ENCODE results near the gene DMD.

The DMD gene

DNA sequence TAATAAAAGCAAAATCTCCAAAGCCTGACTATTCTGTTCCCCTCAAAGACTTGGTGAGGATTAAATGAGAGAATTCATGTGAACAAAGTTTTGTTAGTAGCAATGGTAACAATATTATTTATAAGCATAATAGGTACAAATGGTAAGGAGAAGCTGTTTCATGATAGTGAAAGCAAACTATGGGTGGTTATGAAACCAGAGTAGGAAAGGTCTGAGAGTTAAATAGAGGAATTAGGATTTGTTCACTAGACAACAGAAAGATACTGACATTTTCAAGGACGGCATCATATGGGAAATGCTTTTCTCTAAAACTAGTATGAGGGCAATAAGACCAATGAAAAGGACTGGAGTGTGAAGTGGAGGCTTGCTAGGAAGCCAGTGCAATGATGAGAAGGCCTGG is 2010.9 kb downstream of the DMD start:
- no peak for DNase-seq

DNA sequence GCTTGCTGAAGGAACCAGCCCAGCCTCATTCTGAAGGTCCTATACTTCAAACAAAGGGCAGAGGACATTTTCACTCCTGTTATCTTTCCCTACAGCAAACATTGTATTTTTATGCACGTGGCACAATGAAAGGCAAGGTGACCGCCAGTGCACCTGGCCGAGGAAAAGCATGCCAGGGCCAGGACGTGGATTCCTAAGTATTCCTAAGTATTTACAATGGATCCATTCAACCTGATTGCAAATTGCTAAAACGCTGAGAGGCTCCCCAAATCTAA is 2011.6 kb downstream of the DMD start:
- DNase-seq = no peak

DNA sequence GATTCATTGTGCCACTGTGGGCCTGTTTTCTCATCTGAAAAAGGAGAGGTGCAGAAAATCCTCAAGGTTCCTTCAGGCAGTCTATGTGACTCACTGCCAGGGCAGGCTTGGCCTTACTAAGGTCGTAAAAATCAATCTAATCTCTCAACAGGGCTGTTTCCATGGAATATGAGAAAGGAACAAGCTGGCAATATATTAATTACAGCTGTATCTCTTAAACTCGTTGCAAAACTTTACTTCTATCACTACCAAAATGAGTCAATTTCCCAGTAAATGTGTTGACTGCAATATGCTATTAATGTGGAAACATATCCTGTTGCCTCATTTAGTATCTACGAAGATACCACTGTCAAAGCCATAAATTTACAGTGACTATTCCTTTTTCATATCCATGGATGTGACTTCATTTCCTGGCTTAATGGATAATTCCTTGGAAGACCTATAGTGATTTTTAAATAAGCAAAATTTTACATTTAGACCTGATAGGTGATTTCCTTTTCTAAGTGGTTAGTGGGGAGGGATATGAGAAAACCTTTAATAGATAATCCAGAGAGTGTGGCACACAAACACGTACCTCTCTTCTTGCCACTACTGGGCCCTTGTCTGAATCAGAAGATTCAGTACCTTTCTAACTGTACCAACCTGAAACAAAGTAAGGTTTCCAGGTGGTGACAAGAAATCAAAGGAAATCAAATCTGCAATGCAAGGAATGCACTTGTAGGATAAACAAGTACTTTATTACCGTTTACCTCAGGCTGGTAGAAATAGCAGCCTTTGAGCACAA is 2012.1 kb downstream of the DMD start:
- no peak for DNase-seq

DNA sequence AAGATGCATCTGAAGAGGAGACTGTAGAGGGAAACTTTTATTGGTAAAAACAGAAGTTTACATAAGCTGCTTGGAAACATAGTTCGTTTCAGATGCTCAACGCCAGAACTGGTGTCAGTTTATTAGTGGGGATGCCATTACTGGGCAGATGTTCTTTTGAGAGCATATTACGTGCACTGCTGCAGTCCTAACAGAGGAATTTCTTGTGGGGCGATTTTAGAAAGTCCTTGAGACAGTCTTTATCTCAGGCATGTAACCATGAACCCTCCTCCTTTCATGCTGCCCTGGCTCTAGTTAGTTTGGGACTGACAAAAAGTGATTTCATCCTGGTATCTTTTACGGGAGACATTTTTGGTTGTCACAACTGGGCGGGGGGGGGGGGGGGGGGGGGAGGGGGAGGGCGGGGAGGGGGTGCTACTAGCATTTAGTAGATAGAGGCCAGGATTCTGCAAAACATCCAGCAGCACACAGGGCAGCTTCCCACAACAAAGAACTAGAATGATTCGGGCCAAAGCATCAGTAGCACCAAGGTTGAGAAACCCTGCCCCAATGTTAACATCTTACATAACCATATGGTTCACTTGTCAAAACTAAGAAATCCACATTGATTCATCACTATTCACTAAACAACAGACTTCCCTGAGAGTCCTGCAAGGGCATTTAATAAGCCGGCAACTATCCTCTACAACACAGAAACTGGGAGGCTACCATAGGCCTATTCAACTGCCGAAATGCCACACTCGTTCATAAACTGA is 2021.0 kb downstream of the DMD start:
- DNase-seq = no peak

DNA sequence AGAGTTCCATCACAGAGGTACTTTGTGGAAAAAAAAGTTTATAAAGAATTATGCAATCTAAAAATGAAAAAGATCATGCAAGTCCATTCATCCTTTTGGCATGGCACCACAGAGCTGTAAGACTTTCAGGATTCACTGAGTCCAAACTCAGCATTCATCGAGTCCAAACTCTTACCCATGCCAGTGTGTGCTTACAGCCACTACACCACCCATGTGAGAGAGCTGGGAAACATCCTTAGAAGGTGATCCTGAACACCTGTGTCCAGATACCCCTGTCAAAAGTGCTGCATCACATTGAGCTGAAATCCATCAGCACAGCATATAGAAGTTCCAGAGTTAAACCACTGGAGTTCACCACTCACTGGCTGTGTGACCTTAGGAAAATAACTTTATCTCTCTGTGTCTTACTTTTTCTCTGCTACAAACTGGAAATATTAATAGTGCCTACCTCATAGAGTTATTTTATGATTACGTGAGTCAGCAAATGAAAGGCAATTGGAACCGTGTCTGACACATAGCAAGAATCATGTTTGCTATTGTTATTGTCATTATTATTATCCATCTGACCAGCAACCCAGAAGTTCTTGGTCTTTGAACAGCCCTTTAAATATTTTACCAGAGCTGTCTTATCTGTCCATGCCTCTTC is 2024.5 kb downstream of the DMD start:
- DNase-seq = no peak

DNA sequence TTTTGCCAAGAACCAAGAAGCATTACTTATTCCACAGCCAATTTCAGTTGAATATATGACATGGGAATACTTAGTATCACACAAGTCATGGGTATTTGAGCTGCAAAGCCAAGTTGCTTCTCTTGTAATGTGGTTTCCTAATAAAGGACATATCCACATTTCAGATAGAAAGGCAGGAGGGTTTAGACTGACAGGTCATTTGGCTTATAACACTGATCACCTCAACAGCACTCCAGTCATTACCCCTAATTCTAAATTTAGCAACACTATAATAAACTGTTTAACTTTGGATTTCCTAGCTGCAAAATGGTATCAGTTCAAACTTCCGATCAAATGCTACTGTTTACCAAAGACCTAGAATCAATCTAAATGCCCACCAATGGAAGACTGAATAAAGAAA is 2025.5 kb downstream of the DMD start:
- DNase-seq = no peak

DNA sequence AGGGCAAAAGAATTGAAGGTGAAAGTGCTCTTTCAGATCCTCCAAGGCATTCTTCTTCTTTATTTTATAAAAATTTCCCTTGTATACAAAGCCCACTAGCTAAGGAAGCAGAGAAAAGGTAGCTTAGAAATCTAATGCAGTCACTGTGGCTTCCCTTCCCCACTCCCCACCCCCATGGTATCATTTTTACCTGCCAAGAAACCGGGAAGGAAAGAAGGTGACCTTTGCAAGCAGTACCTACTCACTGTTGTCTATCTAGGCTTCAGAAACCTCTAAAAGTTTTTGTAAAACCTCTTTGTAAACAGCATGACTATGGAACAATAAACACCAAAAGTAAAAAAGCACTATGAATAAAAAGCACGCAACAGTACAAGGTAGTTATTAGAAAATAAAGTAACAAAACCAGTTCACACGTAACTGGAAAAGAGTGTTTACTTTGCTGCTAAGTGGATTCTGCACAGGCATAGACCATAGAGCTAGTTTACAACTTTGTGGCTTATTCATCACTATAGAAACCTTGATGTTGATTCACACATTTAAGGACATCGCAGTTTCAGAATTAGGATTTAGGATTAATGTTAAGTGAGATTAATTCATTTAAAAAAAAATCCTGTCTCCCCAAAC is 2029.9 kb downstream of the DMD start:
- DNase-seq = no peak

DNA sequence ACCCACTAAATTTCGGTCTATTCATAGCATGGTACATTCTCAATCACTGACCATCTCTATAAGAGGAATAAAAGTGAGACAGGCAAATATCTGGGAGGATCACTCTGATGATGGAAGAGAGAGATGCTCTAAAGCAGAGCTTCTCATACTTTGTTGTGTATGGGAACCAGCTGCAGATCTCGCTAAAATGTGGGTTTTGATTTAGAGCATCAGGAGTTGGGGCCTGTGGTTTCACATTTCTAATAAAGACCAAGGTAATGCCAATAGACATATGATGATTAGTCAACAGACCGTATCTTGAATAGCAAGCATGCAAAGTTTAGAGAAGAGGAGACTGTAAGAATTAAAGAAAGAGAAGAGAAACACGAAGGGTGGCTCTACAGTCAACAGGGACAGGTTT is 2032.1 kb downstream of the DMD start:
- no peak for DNase-seq

DNA sequence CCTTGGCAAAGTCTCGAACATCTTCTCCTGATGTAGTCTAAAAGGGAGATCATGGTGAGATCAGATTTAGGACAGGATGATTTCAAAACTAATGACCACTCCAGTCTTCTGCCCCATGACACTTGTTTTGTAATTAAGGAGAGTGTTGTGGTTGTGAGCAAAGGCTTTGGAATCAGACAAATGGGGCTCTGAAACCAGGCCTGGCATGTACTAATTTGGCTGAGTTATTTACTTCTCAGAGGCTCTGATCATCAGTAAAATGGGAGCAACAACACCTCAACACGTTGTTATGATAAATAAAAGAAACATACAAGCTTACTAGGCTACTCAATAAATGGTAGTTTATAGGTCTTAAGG is 2032.6 kb downstream of the DMD start:
- DNase-seq = no peak

DNA sequence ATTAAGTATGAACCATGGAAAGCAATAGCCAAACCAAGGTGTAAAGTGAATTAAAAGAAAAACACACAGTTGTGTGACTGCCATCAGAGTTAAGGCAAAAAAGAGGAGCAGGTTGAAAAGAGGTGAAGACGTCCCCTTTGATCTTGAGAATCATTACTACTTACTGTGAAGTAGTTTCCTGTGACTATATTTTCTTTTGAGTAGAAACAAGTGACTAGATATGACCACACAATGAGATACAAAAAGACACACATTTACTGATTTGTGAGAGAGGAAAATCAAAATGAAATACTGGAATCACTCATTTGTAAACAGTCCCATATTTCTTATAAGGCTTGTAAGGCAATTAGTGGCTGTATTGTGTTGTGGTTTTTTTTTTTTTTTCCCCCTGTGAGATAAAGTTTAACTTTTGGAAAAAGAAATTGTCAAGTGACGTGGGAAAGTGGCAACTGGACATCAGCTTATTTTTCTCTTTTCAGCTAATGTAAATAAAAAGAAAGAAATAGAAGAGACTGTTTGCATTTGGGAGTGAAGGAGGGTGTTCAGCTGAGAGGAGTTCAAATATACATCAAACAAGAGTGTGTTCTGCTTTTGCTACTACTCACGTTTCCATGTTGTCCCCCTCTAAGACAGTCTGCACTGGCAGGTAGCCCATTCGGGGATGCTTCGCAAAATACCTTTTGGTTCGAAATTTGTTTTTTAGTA is 2033.1 kb downstream of the DMD start:
- DNase-seq = no peak

DNA sequence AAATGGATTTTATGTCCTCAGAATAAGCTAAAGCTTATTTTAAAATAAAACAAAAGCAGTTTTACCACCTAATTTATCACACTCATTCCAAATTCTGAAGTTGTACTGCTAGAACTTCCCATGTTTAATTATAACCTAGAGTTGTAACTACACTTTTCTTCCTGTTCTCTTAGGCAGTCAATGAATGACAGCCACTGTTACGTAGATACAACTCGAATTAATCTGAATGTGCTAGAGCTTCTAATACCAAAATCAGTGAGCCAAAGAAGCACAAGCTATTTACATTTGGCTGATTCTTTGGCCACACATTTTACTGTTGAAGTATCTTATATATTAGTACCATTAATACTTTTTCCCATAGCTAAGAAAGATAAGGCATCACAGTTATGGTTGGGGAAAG is 2040.6 kb downstream of the DMD start:
- DNase-seq = no peak

DNA sequence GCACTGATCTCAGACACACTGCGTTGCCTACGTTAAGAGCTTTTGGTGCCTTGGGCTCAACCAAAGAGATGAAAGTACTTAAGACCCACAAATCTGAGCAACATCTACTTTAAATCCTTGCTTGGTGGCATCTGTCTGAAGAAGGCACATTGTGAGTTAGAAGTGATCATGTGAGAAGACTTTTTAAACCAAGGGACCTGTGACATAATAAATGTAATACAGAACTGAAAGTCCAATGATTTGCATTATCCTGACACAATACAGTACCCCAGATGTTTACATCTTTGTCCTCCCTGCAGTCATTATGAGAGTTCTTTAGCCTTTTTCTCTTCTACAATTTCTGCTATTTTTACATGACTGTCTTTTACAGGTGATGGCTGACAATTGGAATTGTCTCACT is 2042.8 kb downstream of the DMD start:
- DNase-seq = no peak

DNA sequence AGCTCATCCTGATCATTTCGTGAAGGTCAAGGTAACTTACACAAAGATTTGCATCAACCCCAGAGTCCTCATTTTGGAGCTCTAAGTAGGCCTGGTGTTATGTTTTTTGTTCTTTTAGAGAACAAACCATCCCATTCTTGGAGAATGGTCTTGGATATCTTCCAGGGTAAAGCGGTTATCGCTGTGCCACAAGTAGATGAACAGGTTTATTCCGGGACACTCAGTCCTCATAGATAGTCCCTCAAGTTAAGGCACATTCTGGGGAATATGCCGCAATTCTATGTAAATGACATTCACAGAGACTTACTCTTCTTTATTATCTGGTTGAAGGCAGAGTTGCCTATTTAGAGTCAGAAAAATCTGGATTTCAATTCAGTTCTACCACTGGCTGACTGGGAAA is 2044.5 kb downstream of the DMD start:
- DNase-seq = no peak

DNA sequence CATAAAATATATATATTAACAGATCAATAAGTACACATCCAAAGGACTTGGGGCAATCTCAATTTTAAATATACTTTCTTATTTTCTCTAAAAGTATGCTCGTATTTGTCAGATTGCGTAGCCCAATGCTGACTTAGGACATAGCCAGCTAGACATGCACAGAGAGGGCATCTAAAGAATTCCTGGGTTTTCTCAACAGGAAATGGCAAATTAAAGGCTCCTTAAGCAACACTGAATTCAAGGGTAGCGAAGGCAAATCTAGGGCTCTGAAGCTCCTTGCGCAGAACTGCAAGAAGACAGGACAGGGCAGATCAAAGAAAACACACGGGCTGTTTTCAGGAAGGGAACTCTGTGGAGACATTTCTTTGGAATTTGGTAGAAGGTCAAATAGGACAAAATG is 2044.9 kb downstream of the DMD start:
- no peak for DNase-seq

DNA sequence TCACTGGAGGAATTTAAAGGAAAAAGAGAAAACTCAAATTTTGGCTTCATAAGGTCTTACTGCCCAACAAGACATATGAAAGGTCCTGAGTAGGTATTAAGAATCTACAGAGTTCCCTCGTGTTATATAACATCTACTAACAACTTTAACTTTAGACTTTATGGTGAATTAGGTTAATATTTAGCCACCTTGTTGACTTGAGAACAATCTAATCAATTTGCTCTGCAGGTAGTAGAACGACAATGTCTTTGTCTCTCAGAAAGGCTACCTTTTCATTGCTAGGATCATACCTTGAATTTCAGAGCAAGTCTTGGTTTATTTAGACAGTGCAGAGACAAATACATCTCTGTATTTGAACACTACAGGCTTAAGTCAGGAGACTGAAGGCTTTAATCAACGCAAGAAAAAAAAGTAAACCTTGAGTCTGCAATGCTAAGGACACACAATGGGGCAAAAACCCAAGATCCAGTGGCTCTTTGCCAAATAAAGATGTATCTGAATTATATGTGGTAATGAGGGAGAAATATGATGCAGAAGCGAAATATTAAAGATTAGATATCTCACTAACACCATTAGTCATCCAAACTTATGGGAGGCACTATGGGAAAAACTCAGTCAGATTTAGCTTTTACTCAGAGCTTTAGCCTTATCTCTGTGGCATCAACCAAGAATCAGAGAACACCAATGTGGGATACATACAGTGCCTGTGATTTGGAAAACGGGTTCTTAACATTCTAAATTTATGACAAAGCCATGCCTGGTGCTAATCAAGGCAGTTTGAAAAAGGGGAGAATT is 2045.9 kb downstream of the DMD start:
- no peak for DNase-seq

DNA sequence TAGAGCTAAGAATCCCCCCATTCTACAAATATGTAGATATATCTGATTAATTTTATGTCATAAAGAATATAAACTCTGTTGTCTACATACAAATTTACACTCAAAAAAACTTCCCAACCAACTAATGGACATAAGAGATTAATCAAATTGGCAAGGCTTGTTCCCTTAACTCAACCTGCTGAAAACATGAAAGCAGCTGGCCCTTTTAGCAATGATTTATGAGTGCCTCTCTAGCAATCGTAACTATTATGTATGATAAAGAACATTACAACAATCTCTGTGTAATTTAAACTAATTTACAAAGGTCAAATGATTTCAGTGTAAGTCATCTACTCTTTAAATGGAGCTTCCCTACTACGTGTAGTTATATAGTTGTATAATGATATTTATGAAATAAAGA is 2056.4 kb downstream of the DMD start:
- no peak for DNase-seq

DNA sequence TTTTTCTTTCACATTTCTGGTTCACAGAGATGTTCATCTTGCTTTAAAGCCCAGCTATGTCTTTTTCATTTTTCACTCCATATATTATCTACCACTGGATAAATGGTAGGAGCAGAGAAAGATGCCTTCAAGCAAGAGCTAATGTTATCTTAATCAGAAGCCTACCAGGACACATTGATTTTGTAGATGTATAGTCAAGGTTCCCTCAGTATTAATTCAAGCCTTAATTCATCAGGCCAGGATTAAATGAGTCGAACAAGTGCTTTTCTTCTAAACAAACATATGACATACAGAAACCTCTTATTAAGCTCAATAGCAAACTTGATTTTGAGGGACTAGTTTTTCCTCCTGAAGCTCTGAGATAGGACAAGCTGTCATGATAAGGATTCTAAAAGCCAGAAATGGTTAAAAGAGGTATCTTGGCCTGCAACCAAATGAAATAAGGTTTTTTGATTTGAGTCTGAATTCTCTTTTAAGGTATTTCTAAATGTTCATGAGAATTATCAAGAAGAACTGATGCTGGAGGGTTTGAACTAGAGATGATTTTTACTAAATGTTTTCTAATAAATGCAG is 2057.8 kb downstream of the DMD start:
- no peak for DNase-seq

DNA sequence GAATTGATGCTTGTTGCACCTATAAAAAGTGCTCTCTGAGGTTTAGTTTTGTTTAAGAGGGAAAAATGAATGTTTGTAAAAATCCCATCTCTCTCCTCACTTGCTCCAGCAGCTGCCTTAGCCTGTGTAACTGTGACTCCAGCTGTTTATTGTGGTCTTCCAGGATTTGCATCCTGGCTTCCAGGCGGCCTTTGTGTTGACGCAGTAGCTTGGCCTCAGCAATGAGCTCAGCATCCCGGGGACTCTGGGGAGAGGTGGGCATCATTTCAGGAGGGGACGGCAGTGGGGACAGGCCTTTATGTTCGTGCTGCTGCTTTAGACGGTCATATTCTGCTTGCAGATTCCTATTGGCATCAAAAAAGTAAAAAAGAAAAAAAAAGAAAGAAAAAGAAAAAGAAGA is 2064.2 kb downstream of the DMD start:
- no peak for DNase-seq

DNA sequence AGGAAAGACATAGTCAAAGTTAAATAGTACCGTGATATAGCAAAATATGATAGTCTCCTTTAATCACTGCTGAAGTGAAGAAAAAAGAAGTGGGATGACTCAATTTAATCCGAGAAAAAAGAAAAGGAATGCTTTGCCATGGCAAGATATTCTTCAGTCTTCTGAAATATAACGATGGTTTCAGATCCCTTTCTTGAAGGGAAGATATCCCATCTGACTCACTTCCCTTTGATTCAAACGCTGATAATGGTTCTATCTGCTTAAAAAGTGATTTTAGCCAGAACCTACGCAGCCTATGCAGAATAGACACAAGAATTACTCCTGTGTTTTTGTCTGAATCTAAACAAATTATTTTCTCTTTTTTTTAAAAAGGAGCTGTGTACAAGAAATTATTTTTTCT is 2071.4 kb downstream of the DMD start:
- DNase-seq = no peak

DNA sequence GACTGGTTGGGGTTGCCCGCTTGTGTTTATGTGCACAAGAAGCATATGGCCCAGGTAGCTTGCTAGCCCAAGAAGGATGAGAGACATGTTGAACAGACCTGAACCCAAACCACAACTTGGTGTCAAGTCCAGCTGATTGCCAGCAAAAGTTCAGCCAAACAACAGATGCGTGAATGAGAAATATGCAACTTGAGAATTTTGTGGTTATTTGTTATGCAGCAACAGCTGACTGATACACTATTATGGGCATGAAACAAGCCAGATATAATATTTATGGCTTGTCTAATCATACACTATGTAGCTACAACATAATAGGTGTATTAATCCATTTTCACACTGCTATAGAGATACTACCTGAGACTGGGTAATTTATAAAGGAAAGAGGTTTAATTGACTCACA is 2073.2 kb downstream of the DMD start:
- no peak for DNase-seq

DNA sequence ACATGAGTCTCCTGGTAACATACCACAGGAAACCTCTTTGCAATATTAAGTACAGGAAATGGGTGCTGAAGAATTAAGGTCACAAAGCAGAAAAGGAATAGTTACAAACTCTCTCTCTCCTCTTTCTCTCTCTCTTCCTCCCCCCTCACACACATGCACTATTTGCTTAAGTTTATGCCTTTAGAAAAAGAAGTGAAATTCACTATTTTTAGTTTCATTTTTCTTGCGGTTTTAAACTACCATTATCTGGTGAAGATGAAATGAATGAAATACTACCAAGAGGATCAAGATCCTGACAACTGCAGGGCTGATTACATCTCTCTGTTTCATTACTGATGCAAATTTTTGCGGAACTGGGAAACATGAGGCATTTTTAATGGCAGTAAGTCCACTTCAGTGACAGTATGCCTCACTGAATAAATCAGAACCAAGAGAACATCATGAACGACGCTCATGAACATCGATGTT is 2075.2 kb downstream of the DMD start:
- DNase-seq = no peak

DNA sequence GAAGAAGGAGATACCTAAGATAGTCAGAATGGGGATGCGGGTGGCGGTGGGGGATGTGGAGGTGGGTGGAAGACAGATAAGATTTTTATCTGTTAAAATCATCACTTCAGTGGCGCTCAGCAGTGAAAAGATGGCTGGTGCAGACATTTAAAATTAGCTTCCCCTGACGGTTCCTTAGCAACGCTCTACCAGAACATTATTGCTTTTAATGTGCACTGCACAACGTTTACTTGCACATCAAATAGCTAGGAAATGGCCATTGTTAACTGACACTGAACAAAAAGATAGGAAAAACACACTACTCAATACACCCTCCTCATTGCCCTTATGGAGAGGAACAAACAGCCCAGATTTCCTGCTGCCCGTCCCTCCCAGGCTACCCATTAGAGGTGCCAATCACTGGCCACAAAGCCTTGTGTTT is 2078.5 kb downstream of the DMD start:
- no peak for DNase-seq

Data from stimulated activated CD4-positive, alpha-beta T cell treated with anti-CD3 and anti-CD28 coated beads, Interleukin-4, amount 100 ng/mL, for 24 hours (primary cell).